ENCODE data around the gene TMEM37.

TMEM37 gene

DNA sequence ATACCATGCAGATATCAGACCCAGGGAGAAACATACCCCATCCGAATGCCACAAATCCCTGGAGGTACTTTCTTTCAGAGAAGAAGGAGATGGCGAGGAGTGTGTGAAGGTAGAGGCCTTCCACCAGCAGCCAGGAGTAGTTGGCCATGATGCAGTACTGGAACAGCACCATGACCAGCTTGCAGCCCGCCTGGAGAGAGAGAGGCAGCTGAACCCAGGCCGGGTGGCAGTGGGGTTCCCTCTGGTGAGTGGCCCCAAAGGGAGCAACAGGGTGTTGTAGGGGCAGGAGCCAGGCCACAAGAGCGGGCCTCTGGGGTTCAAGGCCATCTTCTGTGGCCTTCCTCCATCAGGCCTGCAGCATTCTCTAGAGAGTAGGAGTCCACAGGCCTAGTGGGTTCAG lies 30.2 kb downstream of the TMEM37 start:
- no peaks in the 10 kb centered on the region for H3K9me3 ChIP-seq (ENCODE audit: control insufficient read depth, insufficient read depth, low read length)
- no peaks in the 10 kb centered on the region for H3K36me3 ChIP-seq (ENCODE audit: control insufficient read depth, insufficient read depth, low read length)
- WGBS (ENCODE audit: insufficient coverage, insufficient read length), result no CpG with 5 or more reads among the region's 5 CpGs
- H3K27me3 ChIP-seq (ENCODE audit: control insufficient read depth, insufficient read depth, low read length), result no peaks in the 10 kb centered on the region
- no peak for DNase-seq (ENCODE audit: low read depth, low spot score)
- H3K27ac ChIP-seq (ENCODE audit: low read length), result no peak overlapping the region
- H3K4me1 ChIP-seq (ENCODE audit: control insufficient read depth, insufficient read depth, low read length), result no peaks in the 10 kb centered on the region
- no peak overlapping the region for H3K4me3 ChIP-seq (ENCODE audit: low read length)

DNA sequence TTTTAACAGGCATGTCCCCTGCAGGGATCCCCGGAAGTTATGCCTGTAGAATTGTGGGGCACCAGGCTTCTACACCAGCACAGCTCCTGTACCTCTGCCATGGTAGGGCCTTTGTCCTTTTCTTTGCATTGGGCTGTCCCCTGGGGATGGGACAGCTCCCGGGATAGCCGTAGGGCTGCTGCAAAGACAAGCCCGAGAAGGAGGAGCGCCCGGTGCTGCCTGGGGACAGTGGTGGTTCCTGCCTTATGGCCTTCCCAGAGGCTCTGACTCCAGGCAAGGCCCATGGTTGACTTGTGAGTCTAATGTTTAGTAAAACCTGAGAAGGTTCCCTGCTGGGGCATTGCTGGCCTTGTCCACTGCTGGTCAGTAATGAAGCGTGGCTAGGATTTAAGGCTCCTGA lies 30.9 kb downstream of the TMEM37 start:
- Histone ChIP-seq H3K36me3 (ENCODE audit: control insufficient read depth, insufficient read depth, low read length) (no peaks in the 10 kb centered on the region), H3K27ac (ENCODE audit: low read length) (no peak overlapping the region), H3K9me3 (ENCODE audit: control insufficient read depth, insufficient read depth, low read length) (no peaks in the 10 kb centered on the region), H3K4me3 (ENCODE audit: low read length) (no peak overlapping the region), H3K27me3 (ENCODE audit: control insufficient read depth, insufficient read depth, low read length) (no peaks in the 10 kb centered on the region), H3K4me1 (ENCODE audit: control insufficient read depth, insufficient read depth, low read length) (no peaks in the 10 kb centered on the region)
- no CpG with 5 or more reads among the region's 7 CpGs for WGBS (ENCODE audit: insufficient coverage, insufficient read length)
- no peak for DNase-seq (ENCODE audit: low read depth, low spot score)

DNA sequence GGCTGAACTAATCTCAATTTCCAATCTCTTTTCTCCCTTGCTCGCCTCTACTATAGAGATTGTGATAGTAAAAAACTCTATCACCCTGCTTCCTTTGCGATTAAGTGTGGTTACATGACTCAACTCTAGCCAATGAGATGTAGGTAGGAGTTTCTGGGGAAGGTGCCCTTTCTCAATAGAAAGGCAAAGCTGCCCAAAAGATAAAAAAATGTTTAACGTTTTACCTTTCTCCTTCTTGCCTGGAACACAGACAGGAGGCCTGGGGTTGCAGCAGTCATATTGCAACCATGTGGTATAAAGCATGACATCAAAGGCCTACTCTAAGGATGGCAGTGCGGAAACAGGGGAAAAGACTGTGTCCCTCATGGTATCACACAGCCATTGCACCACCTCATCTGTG lies 31.5 kb downstream of the TMEM37 start:
- Histone ChIP-seq H3K4me1 (ENCODE audit: control insufficient read depth, insufficient read depth, low read length) (no peaks in the 10 kb centered on the region), H3K27me3 (ENCODE audit: control insufficient read depth, insufficient read depth, low read length) (no peaks in the 10 kb centered on the region), H3K9me3 (ENCODE audit: control insufficient read depth, insufficient read depth, low read length) (no peaks in the 10 kb centered on the region), H3K27ac (ENCODE audit: low read length) (no peak overlapping the region), H3K36me3 (ENCODE audit: control insufficient read depth, insufficient read depth, low read length) (no peaks in the 10 kb centered on the region), H3K4me3 (ENCODE audit: low read length) (no peak overlapping the region)
- WGBS (ENCODE audit: insufficient coverage, insufficient read length), result no CpG with 5 or more reads among the region's 4 CpGs
- no peak for DNase-seq (ENCODE audit: low read depth, low spot score)

DNA sequence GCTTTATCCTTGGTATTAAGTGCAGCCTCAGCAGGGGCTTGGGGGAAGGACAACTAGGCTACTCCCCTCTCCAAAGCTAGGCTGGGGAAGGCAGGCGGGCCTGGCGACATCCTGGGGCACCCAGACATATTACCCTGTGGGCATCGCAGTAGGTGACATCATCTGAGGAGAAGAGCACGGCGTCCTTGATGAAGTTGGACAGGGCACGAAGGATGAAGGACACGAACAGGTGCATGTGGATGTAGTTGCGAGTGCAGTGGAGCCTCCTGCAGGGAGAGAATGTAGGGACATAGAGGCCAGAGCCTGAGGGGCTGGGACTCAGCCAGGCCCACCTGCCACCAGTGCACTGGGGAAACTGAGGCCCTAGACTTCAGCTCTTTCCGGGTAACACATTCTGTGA lies 32.3 kb downstream of the TMEM37 start:
- no CpG with 5 or more reads among the region's 9 CpGs for WGBS (ENCODE audit: insufficient coverage, insufficient read length)

DNA sequence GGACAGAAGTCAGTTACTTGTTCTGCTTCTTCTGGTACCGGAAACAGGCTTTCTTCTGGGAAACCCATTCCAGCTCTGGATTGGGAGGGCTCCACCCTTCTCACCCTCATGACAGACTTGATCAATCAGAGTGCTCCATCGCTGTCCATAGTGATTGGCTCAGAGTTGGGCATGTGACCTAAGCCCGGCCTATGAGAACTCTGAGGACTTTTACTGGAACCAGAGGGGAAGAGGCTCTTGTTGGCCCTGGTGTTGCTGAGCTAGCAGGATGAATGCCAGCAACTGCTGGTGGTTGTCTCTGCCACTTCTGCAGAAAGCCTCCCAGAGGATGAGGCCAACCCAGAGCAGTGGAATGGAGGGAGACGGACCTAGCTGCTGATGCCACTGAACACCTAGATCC lies 33.3 kb downstream of the TMEM37 start:
- Histone ChIP-seq H3K9me3 (ENCODE audit: control insufficient read depth, insufficient read depth, low read length) (no peaks in the 10 kb centered on the region), H3K27ac (ENCODE audit: low read length) (no peak overlapping the region), H3K4me1 (ENCODE audit: control insufficient read depth, insufficient read depth, low read length) (0 out of 2 replicates have a peak, but pooled peaks cover 1% of the 10 kb centered on the region), H3K27me3 (ENCODE audit: control insufficient read depth, insufficient read depth, low read length) (no peaks in the 10 kb centered on the region), H3K36me3 (ENCODE audit: control insufficient read depth, insufficient read depth, low read length) (no peaks in the 10 kb centered on the region), H3K4me3 (ENCODE audit: low read length) (no peak overlapping the region)
- no peak for DNase-seq (ENCODE audit: low read depth, low spot score)
- WGBS (ENCODE audit: insufficient coverage, insufficient read length), result no CpG with 5 or more reads among the region's 4 CpGs

More for the DNA sequence above, 32.3 kb downstream of the TMEM37 start:
- no peaks in the 10 kb centered on the region for H3K4me1 ChIP-seq (ENCODE audit: control insufficient read depth, insufficient read depth, low read length)
- H3K4me3 ChIP-seq (ENCODE audit: low read length), result no peak overlapping the region
- DNase-seq (ENCODE audit: low read depth, low spot score), result no peak
- no peaks in the 10 kb centered on the region for H3K27me3 ChIP-seq (ENCODE audit: control insufficient read depth, insufficient read depth, low read length)
- no peaks in the 10 kb centered on the region for H3K36me3 ChIP-seq (ENCODE audit: control insufficient read depth, insufficient read depth, low read length)
- H3K27ac ChIP-seq (ENCODE audit: low read length), result no peak overlapping the region
- H3K9me3 ChIP-seq (ENCODE audit: control insufficient read depth, insufficient read depth, low read length), result no peaks in the 10 kb centered on the region

DNA sequence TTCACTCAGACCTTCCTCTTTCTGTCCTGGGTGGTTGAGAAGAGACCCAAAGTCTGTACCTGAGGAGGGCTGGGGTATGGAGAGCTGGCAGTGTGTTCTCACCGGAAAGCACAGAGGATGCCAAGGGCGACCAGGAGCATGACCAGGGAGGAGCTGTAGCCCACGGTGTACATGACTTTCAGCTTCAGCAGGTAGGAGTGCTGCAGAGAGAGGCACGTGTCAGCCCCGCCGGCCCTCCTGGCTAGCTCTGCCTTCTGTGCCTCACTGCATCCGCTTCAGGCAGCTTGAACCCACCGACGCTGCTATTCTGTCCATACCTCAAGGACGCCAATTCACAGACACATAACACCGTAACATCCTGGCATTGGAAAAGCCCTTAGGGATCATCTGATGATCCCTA lies 34.0 kb downstream of the TMEM37 start:
- Histone ChIP-seq H3K27ac (ENCODE audit: low read length) (no peak overlapping the region), H3K36me3 (ENCODE audit: control insufficient read depth, insufficient read depth, low read length) (no peaks in the 10 kb centered on the region), H3K4me1 (ENCODE audit: control insufficient read depth, insufficient read depth, low read length) (0 out of 2 replicates have a peak, but pooled peaks cover 1% of the 10 kb centered on the region), H3K4me3 (ENCODE audit: low read length) (no peak overlapping the region), H3K9me3 (ENCODE audit: control insufficient read depth, insufficient read depth, low read length) (no peaks in the 10 kb centered on the region), H3K27me3 (ENCODE audit: control insufficient read depth, insufficient read depth, low read length) (no peaks in the 10 kb centered on the region)
- WGBS (ENCODE audit: insufficient coverage, insufficient read length), result no CpG with 5 or more reads among the region's 11 CpGs
- no peak for DNase-seq (ENCODE audit: low read depth, low spot score)

DNA sequence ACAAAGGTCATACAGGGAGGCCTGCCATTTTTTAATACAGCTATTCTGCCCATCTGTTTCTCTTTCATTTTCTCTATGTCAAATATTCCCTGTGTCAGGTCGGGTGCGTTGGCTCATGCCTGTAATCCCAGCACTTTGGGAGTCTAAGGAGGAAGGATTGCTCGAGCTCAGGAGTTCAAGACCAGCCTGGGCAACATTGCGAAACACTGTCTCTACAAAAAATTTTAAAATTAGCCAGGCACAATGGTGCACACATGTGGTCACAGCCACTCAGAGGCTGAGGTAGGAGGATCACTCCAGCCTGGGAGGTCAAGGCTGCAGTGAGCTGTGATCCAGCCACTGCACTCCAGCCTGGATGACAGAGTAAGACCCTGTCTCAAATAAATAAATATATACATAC lies 34.7 kb downstream of the TMEM37 start:
- H3K4me1 ChIP-seq (ENCODE audit: control insufficient read depth, insufficient read depth, low read length), result 0 out of 2 replicates have a peak, but pooled peaks cover 1% of the 10 kb centered on the region
- no CpG with 5 or more reads among the region's 4 CpGs for WGBS (ENCODE audit: insufficient coverage, insufficient read length)
- no peaks in the 10 kb centered on the region for H3K36me3 ChIP-seq (ENCODE audit: control insufficient read depth, insufficient read depth, low read length)

DNA sequence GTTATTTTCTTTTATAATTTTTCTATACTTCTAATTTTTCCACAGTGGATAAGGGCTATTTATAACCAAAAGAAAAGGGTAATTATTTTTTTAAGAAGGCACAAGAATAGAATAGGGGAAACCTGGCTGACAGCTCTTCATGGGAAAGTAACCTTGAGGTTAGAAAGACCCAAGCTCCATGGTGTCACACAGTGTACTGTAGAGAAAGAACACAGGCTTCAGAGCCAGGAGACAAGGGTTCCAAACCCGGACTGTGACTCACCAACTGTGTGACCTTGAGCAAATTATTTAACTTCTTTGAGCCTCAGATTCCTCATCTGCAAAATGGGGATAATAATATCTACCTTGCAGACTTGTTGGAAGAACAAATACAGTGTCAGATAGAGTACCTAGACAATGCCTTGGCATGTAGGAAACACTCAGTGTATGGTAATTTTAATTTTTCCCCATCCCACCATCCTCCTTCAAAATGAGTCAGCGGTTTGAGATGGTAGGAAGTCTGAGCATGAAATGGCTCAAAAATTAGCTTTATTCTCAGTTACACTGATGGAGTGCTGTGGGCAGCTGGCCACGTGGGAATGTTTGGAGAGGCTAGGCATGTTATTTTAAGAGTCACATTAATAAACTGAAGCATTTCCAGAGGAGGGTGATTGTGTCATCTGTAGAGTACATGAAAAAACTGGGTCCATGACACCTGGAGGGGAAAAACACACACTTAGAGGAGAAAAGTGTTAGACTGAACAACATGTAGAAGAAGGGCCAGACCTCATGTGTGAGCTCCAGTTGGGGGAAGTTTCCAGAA lies 36.7 kb downstream of the TMEM37 start:
- Histone ChIP-seq H3K36me3 (ENCODE audit: control insufficient read depth, insufficient read depth, low read length) (no peaks in the 10 kb centered on the region), H3K4me3 (ENCODE audit: low read length) (no peak overlapping the region), H3K27me3 (ENCODE audit: control insufficient read depth, insufficient read depth, low read length) (no peaks in the 10 kb centered on the region), H3K27ac (ENCODE audit: low read length) (no peak overlapping the region), H3K4me1 (ENCODE audit: control insufficient read depth, insufficient read depth, low read length) (0 out of 2 replicates have a peak, but pooled peaks cover 1% of the 10 kb centered on the region), H3K9me3 (ENCODE audit: control insufficient read depth, insufficient read depth, low read length) (no peaks in the 10 kb centered on the region)
- WGBS (ENCODE audit: insufficient coverage, insufficient read length), result no CpG with 5 or more reads among the region's 3 CpGs
- DNase-seq (ENCODE audit: low read depth, low spot score), result no peak

More for the DNA sequence above, 34.7 kb downstream of the TMEM37 start:
- no peaks in the 10 kb centered on the region for H3K9me3 ChIP-seq (ENCODE audit: control insufficient read depth, insufficient read depth, low read length)
- H3K27me3 ChIP-seq (ENCODE audit: control insufficient read depth, insufficient read depth, low read length), result no peaks in the 10 kb centered on the region
- DNase-seq (ENCODE audit: low read depth, low spot score), result no peak
- H3K27ac ChIP-seq (ENCODE audit: low read length), result no peak overlapping the region
- H3K4me3 ChIP-seq (ENCODE audit: low read length), result no peak overlapping the region

DNA sequence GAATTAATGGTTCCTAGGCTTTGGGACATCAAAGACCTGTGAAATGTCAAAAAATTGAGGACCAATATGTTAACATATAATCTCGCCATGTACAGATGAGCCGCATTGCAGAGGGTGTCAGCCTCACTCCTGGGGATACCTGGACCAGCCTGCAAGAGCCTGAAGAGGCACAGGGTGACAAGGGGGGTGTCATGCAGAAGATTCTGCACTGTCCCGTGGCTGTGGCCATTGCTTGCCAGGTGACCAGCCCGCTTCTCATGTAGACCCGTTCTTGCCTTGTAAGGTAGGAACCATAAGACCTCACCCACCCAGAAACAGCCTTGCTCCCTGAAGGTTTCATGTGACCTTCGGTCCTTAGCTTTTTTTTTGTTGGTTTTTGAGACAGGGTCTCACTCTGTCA lies 37.5 kb downstream of the TMEM37 start:
- DNase-seq (ENCODE audit: low read depth, low spot score), result no peak
- H3K36me3 ChIP-seq (ENCODE audit: control insufficient read depth, insufficient read depth, low read length), result no peaks in the 10 kb centered on the region
- no peak overlapping the region for H3K4me3 ChIP-seq (ENCODE audit: low read length)
- H3K9me3 ChIP-seq (ENCODE audit: control insufficient read depth, insufficient read depth, low read length), result no peaks in the 10 kb centered on the region
- no CpG with 5 or more reads among the region's 6 CpGs for WGBS (ENCODE audit: insufficient coverage, insufficient read length)
- no peak overlapping the region for H3K27ac ChIP-seq (ENCODE audit: low read length)
- no peaks in the 10 kb centered on the region for H3K27me3 ChIP-seq (ENCODE audit: control insufficient read depth, insufficient read depth, low read length)
- H3K4me1 ChIP-seq (ENCODE audit: control insufficient read depth, insufficient read depth, low read length), result 0 out of 2 replicates have a peak, but pooled peaks cover 1% of the 10 kb centered on the region

DNA sequence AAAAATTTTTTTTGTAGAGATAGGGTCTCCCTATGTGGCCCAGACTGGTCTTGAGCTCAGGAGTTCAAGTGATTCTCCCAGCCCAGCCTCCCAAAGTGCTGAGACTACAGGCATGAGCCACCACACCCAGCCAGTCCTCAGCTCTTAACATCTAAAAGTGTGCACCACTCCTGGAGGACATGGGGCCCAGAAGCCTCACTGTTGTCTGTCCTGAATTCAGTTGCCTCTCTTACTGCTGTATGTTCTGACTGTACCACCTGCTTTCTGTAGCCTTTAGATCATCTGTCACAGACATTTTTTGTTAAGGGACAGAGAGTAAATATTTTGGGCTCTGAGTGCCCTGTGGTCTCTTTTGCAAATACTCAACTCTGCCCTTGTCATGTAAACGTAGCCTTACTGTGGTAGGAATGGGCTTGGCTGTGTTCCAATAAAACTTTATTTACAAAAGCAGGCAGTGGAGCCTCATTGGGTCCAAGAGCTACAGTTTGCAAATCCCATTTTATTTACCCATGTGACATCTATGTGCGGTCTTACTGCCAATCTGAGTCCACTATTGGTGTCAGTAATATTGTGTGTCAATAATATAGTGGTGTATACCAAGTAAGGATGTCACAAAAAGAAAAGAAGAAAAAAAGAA lies 38.1 kb downstream of the TMEM37 start:
- no peak for DNase-seq (ENCODE audit: low read depth, low spot score)
- Histone ChIP-seq H3K4me1 (ENCODE audit: control insufficient read depth, insufficient read depth, low read length) (0 out of 2 replicates have a peak, but pooled peaks cover 1% of the 10 kb centered on the region), H3K4me3 (ENCODE audit: low read length) (no peak overlapping the region), H3K9me3 (ENCODE audit: control insufficient read depth, insufficient read depth, low read length) (no peaks in the 10 kb centered on the region), H3K27me3 (ENCODE audit: control insufficient read depth, insufficient read depth, low read length) (no peaks in the 10 kb centered on the region), H3K36me3 (ENCODE audit: control insufficient read depth, insufficient read depth, low read length) (no peaks in the 10 kb centered on the region), H3K27ac (ENCODE audit: low read length) (no peak overlapping the region)
- WGBS (ENCODE audit: insufficient coverage, insufficient read length), result no CpG with 5 or more reads among the region's 2 CpGs

All from iPS DF 6.9 (cell line).